EH (cell line): ENCODE measurements around the gene CEND1.
A peak's percentile ranks its signal among the peaks of the same experiment; 100 is the strongest.

Experiments used
- DNase-seq: peaks from one replicate; pipeline ENCODE4 v3.0.0-alpha.2; 2015; ENCODE audit warnings: low read depth

CEND1 gene

GRCh38 chr11:827146-827896 lies 37.4 kb upstream of the CEND1 start:
- DNase-seq: no peak

- no peak for DNase-seq
These were observed 36.9 kb upstream of the CEND1 start for GRCh38 chr11:826836-827145.

GRCh38 chr11:826227-826621 lies 36.3 kb upstream of the CEND1 start:
- no peak for DNase-seq

- no peak for DNase-seq
These were observed 35.7 kb upstream of the CEND1 start for GRCh38 chr11:825366-826226.

GRCh38 chr11:824942-825341 lies 35.1 kb upstream of the CEND1 start:
- no peak for DNase-seq

- no peak for DNase-seq
These were observed 34.5 kb upstream of the CEND1 start for GRCh38 chr11:824292-824880.

- no peak for DNase-seq
These were observed 33.8 kb upstream of the CEND1 start for GRCh38 chr11:823441-824291.

- no peak for DNase-seq
These were observed 31.9 kb upstream of the CEND1 start for GRCh38 chr11:821512-822371.

GRCh38 chr11:820655-821511 lies 31.0 kb upstream of the CEND1 start:
- DNase-seq: peak; percentile 83

- peak; percentile 83 for DNase-seq
These were observed 30.2 kb upstream of the CEND1 start for GRCh38 chr11:819943-820649.

GRCh38 chr11:819129-819931 lies 29.4 kb upstream of the CEND1 start:
- peak; percentile 89 for DNase-seq

GRCh38 chr11:818396-819128 lies 28.7 kb upstream of the CEND1 start, which contains the start of gene PNPLA2:
Gene PNPLA2, plus strand, starts transcription at chr11:818914. Its CDS starts 805 bp downstream, at chr11:819719.
- peak; percentile 81 for DNase-seq

- DNase-seq: no peak
These were observed 26.5 kb upstream of the CEND1 start for GRCh38 chr11:816433-816779.

GRCh38 chr11:815675-816432 lies 26.0 kb upstream of the CEND1 start:
- no peak for DNase-seq

- no peak for DNase-seq
These were observed 23.7 kb upstream of the CEND1 start for GRCh38 chr11:813456-814096.

- no peak for DNase-seq
These were observed 23.2 kb upstream of the CEND1 start for GRCh38 chr11:813072-813455.

- DNase-seq: no peak
These were observed 22.5 kb upstream of the CEND1 start for GRCh38 chr11:812390-812789.
